ENCODE data around the gene CSNK1G1.
"Not testable (repeated sequence)": the region's sequence is repeated elsewhere in the genome, so short reads cannot be mapped to it uniquely, and the experiment has no call there.

DNA sequence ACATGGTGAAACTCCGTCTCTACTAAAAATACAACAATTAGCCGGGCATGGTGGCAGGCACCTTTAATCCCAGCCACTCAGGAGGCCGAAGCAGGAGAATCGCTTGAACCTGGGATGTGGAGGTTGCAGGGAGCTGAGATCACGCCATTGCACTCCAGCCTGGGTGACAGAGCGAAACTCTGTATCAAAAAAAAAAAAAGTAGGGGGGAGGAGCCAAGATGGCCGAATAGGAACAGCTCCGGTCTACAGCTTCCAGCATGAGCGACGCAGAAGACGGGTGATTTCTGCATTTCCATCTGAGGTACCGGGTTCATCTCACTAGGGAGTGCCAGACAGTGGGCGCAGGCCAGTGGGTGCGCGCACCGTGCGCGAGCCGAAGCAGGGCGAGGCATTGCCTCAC, 29.5 kb downstream of the CSNK1G1 start:
- TF ChIP-seq, protein P1, sequence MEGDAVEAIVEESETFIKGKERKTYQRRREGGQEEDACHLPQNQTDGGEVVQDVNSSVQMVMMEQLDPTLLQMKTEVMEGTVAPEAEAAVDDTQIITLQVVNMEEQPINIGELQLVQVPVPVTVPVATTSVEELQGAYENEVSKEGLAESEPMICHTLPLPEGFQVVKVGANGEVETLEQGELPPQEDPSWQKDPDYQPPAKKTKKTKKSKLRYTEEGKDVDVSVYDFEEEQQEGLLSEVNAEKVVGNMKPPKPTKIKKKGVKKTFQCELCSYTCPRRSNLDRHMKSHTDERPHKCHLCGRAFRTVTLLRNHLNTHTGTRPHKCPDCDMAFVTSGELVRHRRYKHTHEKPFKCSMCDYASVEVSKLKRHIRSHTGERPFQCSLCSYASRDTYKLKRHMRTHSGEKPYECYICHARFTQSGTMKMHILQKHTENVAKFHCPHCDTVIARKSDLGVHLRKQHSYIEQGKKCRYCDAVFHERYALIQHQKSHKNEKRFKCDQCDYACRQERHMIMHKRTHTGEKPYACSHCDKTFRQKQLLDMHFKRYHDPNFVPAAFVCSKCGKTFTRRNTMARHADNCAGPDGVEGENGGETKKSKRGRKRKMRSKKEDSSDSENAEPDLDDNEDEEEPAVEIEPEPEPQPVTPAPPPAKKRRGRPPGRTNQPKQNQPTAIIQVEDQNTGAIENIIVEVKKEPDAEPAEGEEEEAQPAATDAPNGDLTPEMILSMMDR (IDR thresholded peaks at IDR 0.05), result not testable (repeated sequence)
- not testable (repeated sequence) for TF ChIP-seq POLR2A (IDR thresholded peaks at IDR 0.05)
